ENCODE data around the gene CXADR. TPM values are rescaled to one million over a fixed set of nuclear protein-coding genes. Genes with fewer than 3 reads are reported as not detected.

Gene CXADR
- total and polyA plus RNA-seq, 9 of the 15 experiments (the other 6 are each of a cell fraction or from before 2014, with no cell fraction given), result 0.01 to 0.41 (median 0.14) TPM

DNA sequence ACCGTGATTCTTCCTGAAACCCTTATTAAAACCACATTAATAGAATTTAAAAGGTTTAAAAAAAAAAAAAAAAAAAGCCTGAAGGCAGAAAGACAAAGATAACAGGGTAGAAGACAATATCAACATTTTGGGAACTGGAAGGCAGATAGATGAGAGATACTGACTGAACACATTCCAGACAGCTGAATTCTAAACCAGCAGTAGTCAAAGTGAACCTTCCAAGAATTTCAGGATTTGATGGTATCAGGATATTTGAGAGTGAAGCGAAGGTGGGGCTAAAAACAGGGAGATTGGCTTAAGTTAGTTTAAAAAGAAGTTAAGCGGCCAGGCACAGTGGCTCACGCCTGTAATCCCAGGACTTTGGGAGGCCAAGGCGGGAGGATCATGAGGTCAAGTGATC, 5.3 kb upstream of the CXADR start (continued):
- TF ChIP-seq KAT7 (CRISPR knock-in tag; IDR thresholded peaks at IDR 0.05; ENCODE audit: borderline replicate concordance), result no peak
- no peak for TF ChIP-seq TSC22D4 (tag; IDR thresholded peaks at IDR 0.05)
- TF ChIP-seq HOMEZ (CRISPR knock-in tag; IDR thresholded peaks at IDR 0.05), result no peak

- Histone ChIP-seq H2AFZ (ENCODE audit: low read depth, low read length) (peak overlapping the region; percentile 51; the same call in 1 of the 2 replicates), H3K9ac (ENCODE audit: insufficient read depth in 1 of 2, low read depth in 2 of 2, low read length in 2 of 2) (peak overlapping the region in 1 of 2 experiments; percentile 79; a peak in 2 of 4 replicates), H3K27me3 (ENCODE audit: control insufficient read depth in 2 of 2, insufficient read depth in 2 of 2, low read length in 2 of 2) (peaks cover 12 to 14% of the 10 kb centered on the region in 2 experiments; a peak in 3 of 5 replicates), H3K9me1 (ENCODE audit: control insufficient read depth, insufficient read depth, low read length) (peaks cover 3% of the 10 kb centered on the region), H3K27ac (ENCODE audit: extremely low read depth, low read depth, low read length) (no peak overlapping the region), H3K4me1 (replicated peaks in 1 of 2; ENCODE audit: control insufficient read depth in 2 of 2, insufficient read depth in 2 of 2, low read length in 2 of 2) (peaks cover 0 to 14% of the 10 kb centered on the region in 2 experiments; a peak in 2 of 5 replicates), H3K4me2 (ENCODE audit: insufficient read depth, low read length) (peak overlapping the region; percentile 55), H4K20me1 (replicated peaks; ENCODE audit: control insufficient read depth, insufficient read depth, low read length) (no peaks in the 10 kb centered on the region), H3K36me3 (ENCODE audit: control insufficient read depth, insufficient read depth, low read length) (no peaks in the 10 kb centered on the region), H3K9me3 (replicated peaks; ENCODE audit: control insufficient read depth, insufficient read depth, low read depth, low read length) (no peaks in the 10 kb centered on the region), H3K4me3 (peak overlapping the region; percentile 40), H3K79me2 (ENCODE audit: control insufficient read depth, insufficient read depth, low read length) (no peaks in the 10 kb centered on the region)
- in situ Hi-C loops (cut with MboI), result no loop called here
- ChIA-PET CTCF (ENCODE audit: low intra/inter-chr PET ratio) (no interaction called here), POLR2A (interaction anchor here (0.6 kb wide), 1 partner anchor 11 kb away, joined by 3 read pairs; no protein-coding TSS in a partner anchor)
- ATAC-seq (peak; percentile 54), FAIRE-seq (no peak), DNase-seq (ENCODE audit: extremely low read depth in 1 of 4, low spot score in 3 of 4) (peak in 2 of 4 experiments; percentile 13 to 17)
- intact Hi-C loops (cut with micrococcal nuclease), result no loop called here
- TF ChIP-seq ZNF695 (CRISPR knock-in tag; IDR thresholded peaks at IDR 0.05) (no peak), ZFPM2 (CRISPR knock-in tag; IDR thresholded peaks at IDR 0.05) (no peak), PHB2 (IDR thresholded peaks at IDR 0.05; ENCODE audit: low read depth) (no peak), ZNF146 (CRISPR knock-in tag; IDR thresholded peaks at IDR 0.05; ENCODE audit: unreplicated experiment) (no peak), NCOA1 (IDR thresholded peaks at IDR 0.05; ENCODE audit: low read depth) (no peak), PHF8 (IDR thresholded peaks at IDR 0.05; ENCODE audit: borderline replicate concordance, low read length) (no peak), TOE1 (IDR thresholded peaks at IDR 0.05; ENCODE audit: borderline replicate concordance) (no peak), TOE1 (CRISPR knock-in tag; IDR thresholded peaks at IDR 0.05; ENCODE audit: borderline replicate concordance, low read depth) (no peak)
- BruUV-seq (replicated peaks), result no TSS peak
- WGBS (ENCODE audit: insufficient coverage, low coverage, missing lambda C conversion rate), result 20% methylated on average over 34 of the region's 69 CpGs
Observed at GRCh38 chr21:17513214-17514123, 626 bp downstream of the CXADR start.

Measured in K562 (cell line).